PC-3 (cell line): Measurements from ENCODE around the gene BRIP1. TPM values are rescaled to one million over a fixed set of nuclear protein-coding genes. Genes with fewer than 3 reads are reported as not detected.

Experiments
- ATAC-seq: fragments of 200-7000 bp; cut with Tn5 transposase; 2 replicates; pipeline ENCODE4 v1.9.1; 2020; ENCODE audit warnings: mild to moderate bottlenecking, moderate library complexity
- BruUV-seq: library from RNA; stranded (reverse); fragments of 400-500 nt; replicated peaks from 2 replicates; lab custom pipeline; 2021; lab: Mats Ljungman, UMichigan
- CTCF ChIA-PET: fragments of 300-600 bp; sonication (Branson Sonifier 250); formaldehyde crosslinking; loops from one replicate; lab custom pipeline; 2022; ENCODE audit warnings: antibody characterized with exemption; lab: Charles Lee
- POLR2A ChIA-PET: fragments of 300-600 bp; sonication (Branson Sonifier 250); formaldehyde crosslinking; loops from one replicate; lab custom pipeline; 2022; ENCODE audit warnings: antibody characterized with exemption; ENCODE audit not compliant: unreplicated experiment; lab: Charles Lee
- DNase-seq: peaks from one replicate; pipeline ENCODE4 v3.0.0-alpha.2; 2015
- H2AFZ ChIP-seq: fragments of 300-600 bp; sonication (generic); 2 replicates; pipeline ENCODE4 v1.6.0; 2016; ENCODE audit warnings: antibody characterized with exemption, low read length
- H3F3A ChIP-seq: fragments of 300-600 bp; sonication (generic); one replicate; pipeline ENCODE4 v1.6.0; 2017; ENCODE audit warnings: antibody characterized with exemption, low read length, control low read depth, mild to moderate bottlenecking; ENCODE audit not compliant: unreplicated experiment
- H3K27ac ChIP-seq: fragments of 300-600 bp; sonication (generic); 2 replicates; pipeline ENCODE4 v1.5.1; 2016; ENCODE audit warnings: mild to moderate bottlenecking, low read length
- H3K27me3 ChIP-seq: fragments of 300-600 bp; sonication (generic); 2 replicates; pipeline ENCODE4 v1.6.1; 2016; ENCODE audit warnings: low read length, mixed read lengths
- H3K36me3 ChIP-seq: fragments of 300-600 bp; sonication (generic); 2 replicates; pipeline ENCODE4 v1.6.1; 2016; ENCODE audit warnings: low read depth, mixed run types, low read length, mixed read lengths
- H3K4me1 ChIP-seq: fragments of 300-600 bp; sonication (generic); 2 replicates; pipeline ENCODE4 v1.5.1; 2016; ENCODE audit warnings: low read length; ENCODE audit not compliant: insufficient read depth
- H3K4me2 ChIP-seq: fragments of 300-600 bp; sonication (generic); 2 replicates; pipeline ENCODE4 v1.6.0; 2016; ENCODE audit warnings: low read length
- H3K4me3 ChIP-seq: fragments of 300-600 bp; sonication (generic); 2 replicates; pipeline ENCODE4 v1.5.1; 2016; ENCODE audit warnings: mild to moderate bottlenecking, low read length, mixed read lengths
- H3K79me2 ChIP-seq: fragments of 300-600 bp; sonication (generic); 2 replicates; pipeline ENCODE4 v1.6.1; 2017; ENCODE audit warnings: low read length, mixed read lengths
- H3K9ac ChIP-seq: fragments of 300-600 bp; sonication (generic); 2 replicates; pipeline ENCODE4 v1.6.0; 2016; ENCODE audit warnings: mild to moderate bottlenecking, low read length
- H3K9me2 ChIP-seq: fragments of 300-600 bp; sonication (generic); replicated peaks from 2 replicates; pipeline ENCODE4 v1.6.1; 2016; ENCODE audit warnings: mixed run types, low read length, mixed read lengths
- H3K9me3 ChIP-seq: fragments of 300-600 bp; sonication (generic); 2 replicates; pipeline ENCODE4 v1.6.1; 2016; ENCODE audit warnings: low read length, mixed read lengths
- H4K20me1 ChIP-seq: fragments of 300-600 bp; sonication (generic); 2 replicates; pipeline ENCODE4 v1.6.1; 2016; ENCODE audit warnings: low read length, mixed read lengths
- EZH2 ChIP-seq: fragments of 300-600 bp; sonication (generic); IDR thresholded peaks from one replicate; pipeline ENCODE4 v1.6.1; 2017; ENCODE audit warnings: antibody characterized with exemption, mild to moderate bottlenecking, low read length; ENCODE audit not compliant: unreplicated experiment
- EZH2phosphoT487 ChIP-seq: fragments of 300-600 bp; sonication (generic); IDR thresholded peaks from 2 replicates; pipeline ENCODE4 v1.6.1; 2018; ENCODE audit warnings: mild to moderate bottlenecking, antibody characterized with exemption, low read length, borderline replicate concordance
- intact Hi-C: fragments of 100-400 bp; cut with micrococcal nuclease; formaldehyde crosslinking; loops from 2 replicates; pipeline ENCODE4 v1.9.0; 2023
- total RNA-seq: library from RNA; depleted of rRNA; stranded (reverse); fragments of >200 nt; gene quantifications from 2 replicates; pipeline ENCODE4 v1.2.3, GENCODE V29; 2014
- TF ChIP-seq, protein P1 (sequence below): fragments of 300-600 bp; sonication (generic); conservative IDR thresholded peaks from 2 replicates; pipeline ENCODE4 v1.5.1; 2017; ENCODE audit warnings: antibody characterized with exemption, low read depth, mild to moderate bottlenecking, low read length

The BRIP1 gene
- total RNA-seq, 1 experiment from 2014 or later, result 21.1 TPM

DNA sequence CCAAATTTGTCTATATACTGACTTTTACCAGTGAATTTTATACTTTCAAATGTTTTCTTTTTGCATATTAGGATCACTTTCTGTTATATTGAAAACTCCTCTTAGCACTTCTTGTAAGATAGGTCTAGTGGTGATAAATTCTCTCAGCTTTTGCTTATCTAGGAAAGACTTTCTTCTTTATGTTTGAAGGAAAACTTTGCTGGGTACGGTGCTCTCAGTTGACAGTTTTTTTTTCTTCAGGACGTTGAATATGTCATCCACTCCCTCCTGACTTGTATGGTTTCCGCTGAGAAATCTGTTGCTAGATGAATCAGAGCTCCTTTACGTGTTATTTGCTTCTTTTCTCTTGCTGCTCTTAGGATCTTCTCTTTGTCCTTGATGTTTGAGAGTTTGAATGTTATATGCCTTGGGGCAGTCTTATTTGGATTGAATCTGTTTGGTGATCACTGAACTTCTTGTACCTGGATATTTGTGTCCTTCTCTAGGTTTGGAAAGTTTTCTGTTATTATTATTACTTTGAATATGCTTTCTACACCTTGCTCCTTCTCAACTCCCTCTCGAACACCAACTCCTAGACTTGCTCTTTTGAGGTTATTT lies 228.3 kb downstream of the BRIP1 start:
- no peaks in the 10 kb centered on the region for H3K27me3 ChIP-seq
- no peaks in the 10 kb centered on the region for H4K20me1 ChIP-seq
- ATAC-seq, result no peak
- intact Hi-C loops, result loop anchor here (5.0 kb wide), 2 partner anchors 432 to 472 kb away; partner anchors contain the start of gene MED13
- H3F3A ChIP-seq, result no peaks in the 10 kb centered on the region
- DNase-seq, result no peak
- H2AFZ ChIP-seq, result no peak overlapping the region
- no peaks in the 10 kb centered on the region for H3K9me2 ChIP-seq
- H3K36me3 ChIP-seq, result no peaks in the 10 kb centered on the region
- H3K9ac ChIP-seq, result no peak overlapping the region
- no peaks in the 10 kb centered on the region for H3K9me3 ChIP-seq
- ChIA-PET CTCF (interaction anchor here (0.7 to 1.5 kb wide), 2 partner anchors 201 kb away, joined by 3 to 6 read pairs; no protein-coding TSS in a partner anchor), POLR2A (no interaction called here)
- no peaks in the 10 kb centered on the region for H3K4me1 ChIP-seq
- no peak overlapping the region for H3K27ac ChIP-seq
- no peak overlapping the region for H3K4me3 ChIP-seq
- H3K79me2 ChIP-seq, result no peaks in the 10 kb centered on the region
- BruUV-seq, result no TSS peak
- H3K4me2 ChIP-seq, result no peak overlapping the region
- TF ChIP-seq EZH2phosphoT487 (no peak), EZH2 (no peak)
- TF ChIP-seq, protein P1, sequence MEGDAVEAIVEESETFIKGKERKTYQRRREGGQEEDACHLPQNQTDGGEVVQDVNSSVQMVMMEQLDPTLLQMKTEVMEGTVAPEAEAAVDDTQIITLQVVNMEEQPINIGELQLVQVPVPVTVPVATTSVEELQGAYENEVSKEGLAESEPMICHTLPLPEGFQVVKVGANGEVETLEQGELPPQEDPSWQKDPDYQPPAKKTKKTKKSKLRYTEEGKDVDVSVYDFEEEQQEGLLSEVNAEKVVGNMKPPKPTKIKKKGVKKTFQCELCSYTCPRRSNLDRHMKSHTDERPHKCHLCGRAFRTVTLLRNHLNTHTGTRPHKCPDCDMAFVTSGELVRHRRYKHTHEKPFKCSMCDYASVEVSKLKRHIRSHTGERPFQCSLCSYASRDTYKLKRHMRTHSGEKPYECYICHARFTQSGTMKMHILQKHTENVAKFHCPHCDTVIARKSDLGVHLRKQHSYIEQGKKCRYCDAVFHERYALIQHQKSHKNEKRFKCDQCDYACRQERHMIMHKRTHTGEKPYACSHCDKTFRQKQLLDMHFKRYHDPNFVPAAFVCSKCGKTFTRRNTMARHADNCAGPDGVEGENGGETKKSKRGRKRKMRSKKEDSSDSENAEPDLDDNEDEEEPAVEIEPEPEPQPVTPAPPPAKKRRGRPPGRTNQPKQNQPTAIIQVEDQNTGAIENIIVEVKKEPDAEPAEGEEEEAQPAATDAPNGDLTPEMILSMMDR, result no peak

GRCh38 chr17:61634011-61634539 lies 229.3 kb downstream of the BRIP1 start:
- no peak for ATAC-seq
- POLR2A ChIA-PET, result no interaction called here
- Histone ChIP-seq H3K36me3 (no peaks in the 10 kb centered on the region), H3K27me3 (no peaks in the 10 kb centered on the region), H3K4me3 (no peak overlapping the region), H4K20me1 (no peaks in the 10 kb centered on the region), H3K9me3 (no peaks in the 10 kb centered on the region), H3K27ac (no peak overlapping the region), H3K79me2 (no peaks in the 10 kb centered on the region), H3K9me2 (no peaks in the 10 kb centered on the region), H3K4me1 (no peaks in the 10 kb centered on the region), H3K4me2 (no peak overlapping the region), H3F3A (no peaks in the 10 kb centered on the region), H2AFZ (no peak overlapping the region), H3K9ac (no peak overlapping the region)
- no TSS peak for BruUV-seq
- no peak for DNase-seq
- TF ChIP-seq, protein P1, result no peak
- no peak for TF ChIP-seq EZH2phosphoT487
- no peak for TF ChIP-seq EZH2
- CTCF ChIA-PET, result no interaction called here
- intact Hi-C loops, result no loop called here

DNA sequence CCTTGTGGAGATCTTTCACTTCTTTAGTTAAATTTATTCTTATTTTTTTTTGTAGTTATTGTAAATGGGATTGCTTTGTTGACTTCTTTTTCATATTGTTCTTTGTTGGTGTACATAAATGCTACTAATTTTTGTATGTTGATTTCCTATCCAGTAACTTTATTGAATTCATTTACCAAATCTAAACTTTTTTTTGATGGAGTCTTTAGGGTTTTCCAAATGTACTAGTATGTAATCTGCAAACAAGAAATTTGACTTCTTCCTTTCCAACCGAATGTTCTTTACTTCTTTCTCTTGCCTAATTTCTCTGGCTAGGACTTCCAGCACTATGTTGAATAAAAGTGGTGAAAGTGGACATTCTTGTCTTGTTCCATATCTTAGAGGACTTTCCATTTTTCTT lies 230.5 kb downstream of the BRIP1 start:
- Histone ChIP-seq H3K36me3 (no peaks in the 10 kb centered on the region), H3K27me3 (no peaks in the 10 kb centered on the region), H3K79me2 (no peaks in the 10 kb centered on the region), H2AFZ (no peak overlapping the region), H3K9me2 (no peaks in the 10 kb centered on the region), H3K4me3 (no peak overlapping the region), H3K9me3 (no peaks in the 10 kb centered on the region), H3K9ac (no peak overlapping the region), H4K20me1 (no peaks in the 10 kb centered on the region), H3K27ac (no peak overlapping the region), H3K4me2 (no peak overlapping the region), H3K4me1 (no peaks in the 10 kb centered on the region), H3F3A (no peaks in the 10 kb centered on the region)
- no peak for ATAC-seq
- BruUV-seq, result no TSS peak
- ChIA-PET CTCF (interaction anchor here (0.7 kb wide), 1 partner anchor 48 kb away, joined by 3 read pairs; no protein-coding TSS in a partner anchor), POLR2A (no interaction called here)
- DNase-seq, result no peak
- intact Hi-C loops, result no loop called here
- TF ChIP-seq, protein P1, result no peak
- no peak for TF ChIP-seq EZH2
